ENCODE data around the gene ZDHHC11.
A peak's percentile ranks its signal among the peaks of the same experiment; 100 is the strongest.
"Not testable (repeated sequence)": the region's sequence is repeated elsewhere in the genome, so short reads cannot be mapped to it uniquely, and the experiment has no call there.

Gene ZDHHC11

DNA sequence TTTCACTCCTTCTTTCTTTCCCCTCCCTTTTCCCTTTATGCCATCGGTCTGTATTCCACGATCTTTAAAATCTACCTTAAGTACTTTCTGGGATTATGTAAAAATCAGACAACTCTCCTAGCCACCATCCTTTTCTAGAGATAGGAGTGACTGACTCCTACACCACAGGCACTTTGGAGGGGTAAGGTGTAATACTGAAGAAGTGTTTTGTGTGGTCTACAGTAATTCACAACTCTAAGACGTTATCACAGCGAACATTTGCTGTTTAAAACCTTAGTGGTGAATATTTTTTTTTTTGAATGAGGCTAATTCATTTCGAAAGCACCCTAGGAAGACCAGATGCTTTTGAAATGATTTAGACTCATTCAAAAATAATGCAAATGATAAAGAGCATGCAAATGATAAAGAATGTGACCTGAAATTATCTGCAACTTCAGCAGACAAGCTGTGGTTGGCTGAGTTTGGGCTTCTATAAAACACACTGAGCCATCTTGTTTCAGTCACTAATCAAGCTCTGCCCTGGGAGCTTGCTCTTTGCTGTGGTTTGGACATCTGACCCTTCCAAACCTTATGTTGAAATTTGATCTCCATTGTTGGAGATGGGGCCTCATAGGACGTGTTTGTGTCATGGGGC lies 52.2 kb downstream of the ZDHHC11 start:
- peak; percentile 90 for DNase-seq

DNA sequence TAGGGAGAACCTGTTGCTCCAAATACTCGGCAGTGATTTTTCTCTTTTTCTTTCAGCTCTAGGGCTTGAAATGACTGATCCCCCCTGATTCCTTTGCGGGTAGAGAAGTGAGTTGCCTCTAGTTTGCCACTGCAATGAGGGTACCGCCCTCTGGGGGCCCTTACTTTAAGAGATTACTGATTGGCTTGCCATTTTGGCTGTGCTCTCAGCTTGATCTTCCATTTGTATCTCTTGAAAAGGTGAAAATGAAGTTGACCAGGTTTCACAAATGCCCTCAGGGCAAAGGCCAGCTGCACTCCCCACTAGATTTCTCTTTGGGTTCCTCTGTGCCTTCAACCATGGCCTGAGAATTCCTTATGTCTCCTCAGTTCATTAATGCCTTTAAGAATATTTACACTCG lies 52.8 kb downstream of the ZDHHC11 start:
- DNase-seq, result not testable (repeated sequence)

DNA sequence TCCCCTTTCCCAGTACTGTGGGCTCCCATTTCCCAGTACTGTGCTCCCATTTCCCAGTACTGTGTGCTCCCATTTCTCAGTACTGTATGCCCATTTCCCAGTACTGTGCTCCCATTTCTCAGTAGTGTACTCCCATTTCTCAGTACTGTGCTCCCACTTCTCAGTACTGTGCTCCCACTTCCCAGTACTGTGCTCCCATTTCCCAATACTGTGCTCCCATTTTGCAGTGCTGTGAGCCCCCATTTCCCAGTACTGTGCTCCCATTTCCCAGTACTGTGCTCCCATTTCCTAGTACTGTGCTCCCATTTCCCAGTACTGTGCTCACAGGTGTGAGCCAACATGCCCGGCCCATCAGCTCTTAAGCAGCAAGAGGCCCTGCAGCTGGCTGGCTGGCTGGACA lies 54.9 kb downstream of the ZDHHC11 start:
- not testable (repeated sequence) for DNase-seq

DNA sequence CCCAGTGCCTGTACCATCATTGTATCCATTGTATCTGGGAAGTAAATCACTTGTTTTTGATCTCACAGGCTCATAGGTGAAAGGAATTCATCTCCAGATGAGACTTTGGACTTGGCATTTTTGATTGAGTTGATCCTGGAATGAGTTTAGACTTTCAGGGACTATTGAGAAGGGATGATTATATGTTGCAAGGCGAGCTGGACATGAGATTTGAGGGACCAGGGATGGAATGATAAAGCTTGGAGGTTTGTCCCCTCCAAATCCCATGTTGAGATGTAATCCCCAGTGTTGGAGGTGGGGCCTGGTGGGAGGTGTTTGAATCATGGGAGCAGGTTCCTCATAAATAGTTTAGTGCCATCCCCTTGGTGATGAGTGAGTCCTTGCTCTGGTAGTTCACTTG lies 55.8 kb downstream of the ZDHHC11 start:
- DNase-seq, result not testable (repeated sequence)

DNA sequence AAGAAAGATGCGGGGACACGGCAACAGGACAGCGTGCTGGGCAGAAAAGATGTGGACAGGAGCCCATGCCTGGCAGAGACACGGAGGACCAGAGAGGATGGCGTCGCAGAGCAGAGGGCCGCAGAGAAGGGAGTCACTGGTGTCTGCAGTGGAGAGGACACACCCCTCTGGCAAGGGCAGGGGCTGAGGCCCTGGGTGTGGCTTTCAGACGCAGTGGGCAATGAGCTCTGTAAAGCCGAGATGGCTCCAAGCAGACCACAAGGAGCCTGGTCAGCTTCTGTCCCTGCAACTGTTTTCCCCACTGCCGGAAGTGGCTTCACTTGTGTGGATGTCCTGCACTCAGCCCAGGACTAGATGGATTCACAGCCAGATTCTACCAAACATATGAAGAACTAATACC lies 62.1 kb downstream of the ZDHHC11 start:
- not testable (repeated sequence) for DNase-seq

DNA sequence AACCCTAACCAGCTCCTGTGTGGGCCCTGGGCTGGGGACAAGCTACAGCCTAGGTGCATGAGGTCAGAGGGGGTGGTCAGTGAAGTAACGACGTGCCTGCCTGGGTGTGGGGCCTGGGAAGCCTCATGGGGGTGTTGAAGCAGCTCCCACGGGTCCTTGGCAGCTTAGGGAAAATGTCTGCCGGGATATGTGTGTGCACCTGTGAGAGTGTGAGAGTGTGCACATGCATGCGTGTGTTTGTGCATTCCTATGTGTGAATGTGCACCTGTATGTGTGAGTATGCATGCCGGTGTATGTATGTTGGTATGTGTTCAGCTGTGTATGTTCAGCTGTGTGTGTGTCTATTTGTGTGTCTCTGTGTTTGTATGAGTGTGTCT lies 62.9 kb downstream of the ZDHHC11 start:
- DNase-seq, result not testable (repeated sequence)

DNA sequence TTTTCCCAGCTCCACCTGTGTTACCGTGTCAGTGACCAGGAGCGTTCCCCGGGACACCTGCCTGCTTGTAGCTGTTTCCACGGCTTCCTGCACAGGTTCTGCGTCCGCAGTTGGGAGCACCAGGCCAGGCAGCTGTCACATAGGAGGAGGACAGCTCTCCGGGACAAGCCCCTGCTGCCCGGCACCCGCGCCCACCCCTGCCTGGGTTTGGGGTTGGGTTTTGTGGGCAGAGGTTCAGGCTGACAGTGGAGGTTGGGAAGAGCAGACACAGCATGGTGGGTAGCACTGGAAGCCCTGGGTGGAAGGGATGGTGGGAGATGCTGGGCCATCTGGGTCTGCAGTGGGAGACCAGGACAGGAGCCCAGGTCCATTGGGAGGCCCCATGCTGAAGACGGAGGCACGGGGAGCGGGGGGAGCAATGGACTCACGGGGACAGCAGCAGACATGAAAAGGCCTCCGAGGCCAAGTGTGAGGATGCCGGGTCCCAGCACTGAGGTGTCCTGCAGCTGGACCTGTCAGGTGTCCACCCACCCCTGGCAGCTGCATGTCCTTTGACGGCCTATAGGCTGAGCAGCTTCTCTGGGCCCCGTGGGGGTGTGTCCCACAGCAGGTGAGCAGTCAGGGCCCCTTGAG lies 63.4 kb downstream of the ZDHHC11 start:
- DNase-seq, result not testable (repeated sequence)

DNA sequence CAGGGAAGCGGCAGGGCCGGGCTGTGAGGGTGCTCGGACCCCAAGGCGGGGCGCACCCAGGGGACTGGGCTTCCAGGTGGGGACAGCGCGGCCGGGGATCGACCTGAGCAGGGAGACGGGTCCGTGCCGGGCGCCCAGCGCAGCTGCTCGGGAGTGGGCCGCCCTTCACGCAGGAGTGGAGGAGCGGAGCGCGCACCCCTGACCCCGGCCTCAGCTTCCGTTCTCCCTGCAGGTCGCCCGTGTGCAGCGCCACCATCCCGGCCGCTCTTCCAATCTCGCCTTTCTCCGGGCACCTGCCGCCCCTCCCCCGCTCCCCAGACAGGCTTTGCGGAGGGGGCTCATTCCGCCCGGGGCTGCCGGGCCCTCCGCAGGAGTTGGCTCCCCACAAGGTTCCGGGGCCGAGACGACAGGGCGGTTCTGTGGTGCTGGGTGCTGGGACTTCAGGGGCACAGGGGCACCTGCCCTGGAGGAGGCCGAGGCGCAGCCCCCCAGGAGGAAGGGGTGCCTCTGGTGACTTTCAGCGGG lies 65.5 kb downstream of the ZDHHC11 start:
- DNase-seq, result peak in 1 of 2 experiments; percentile 56

DNA sequence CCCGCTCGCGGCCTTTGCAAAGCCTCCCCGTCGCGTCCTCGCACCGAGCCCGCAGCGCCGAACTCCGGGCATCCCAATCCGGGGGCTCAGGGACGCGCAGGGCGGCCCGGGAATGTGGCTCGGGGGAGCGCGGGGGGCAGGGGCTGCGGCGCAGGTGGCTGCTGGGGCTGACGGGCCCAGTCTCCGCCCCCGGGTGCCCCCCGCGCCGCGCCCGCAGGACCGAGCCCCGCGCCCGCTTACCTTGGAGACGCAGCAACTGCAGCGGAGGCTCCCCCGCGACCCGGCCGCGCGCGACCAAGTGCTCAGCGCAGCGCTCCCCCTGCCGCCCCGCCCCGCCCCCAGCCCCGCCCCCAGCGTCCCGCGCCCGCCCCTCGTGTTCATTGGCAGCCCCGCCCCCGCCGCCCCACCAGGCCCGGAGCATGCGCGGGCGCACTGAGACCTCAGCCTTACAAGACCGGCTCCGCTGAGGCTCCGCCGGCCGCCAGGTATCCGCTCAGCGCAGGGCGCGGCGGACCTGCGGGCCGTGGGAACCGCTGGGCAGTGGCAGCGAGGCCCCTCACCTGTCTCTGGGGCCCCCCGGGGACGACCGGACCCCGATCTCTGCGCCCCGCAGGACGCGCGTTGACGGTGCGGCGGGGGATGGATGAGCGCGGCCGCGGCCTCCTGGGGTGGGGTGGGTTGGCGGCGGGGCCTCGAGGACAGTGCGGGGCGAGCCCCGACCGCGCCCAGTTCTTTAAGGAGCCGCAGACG lies 66.2 kb downstream of the ZDHHC11 start, which contains the start of gene ZDHHC11B:
Gene ZDHHC11B, minus strand, starts transcription at position 302 of the 750 bp plus-strand sequence. CDS start 17,810 bp downstream, outside the sequence.
- DNase-seq, result peak; percentile 58 to 92

DNA sequence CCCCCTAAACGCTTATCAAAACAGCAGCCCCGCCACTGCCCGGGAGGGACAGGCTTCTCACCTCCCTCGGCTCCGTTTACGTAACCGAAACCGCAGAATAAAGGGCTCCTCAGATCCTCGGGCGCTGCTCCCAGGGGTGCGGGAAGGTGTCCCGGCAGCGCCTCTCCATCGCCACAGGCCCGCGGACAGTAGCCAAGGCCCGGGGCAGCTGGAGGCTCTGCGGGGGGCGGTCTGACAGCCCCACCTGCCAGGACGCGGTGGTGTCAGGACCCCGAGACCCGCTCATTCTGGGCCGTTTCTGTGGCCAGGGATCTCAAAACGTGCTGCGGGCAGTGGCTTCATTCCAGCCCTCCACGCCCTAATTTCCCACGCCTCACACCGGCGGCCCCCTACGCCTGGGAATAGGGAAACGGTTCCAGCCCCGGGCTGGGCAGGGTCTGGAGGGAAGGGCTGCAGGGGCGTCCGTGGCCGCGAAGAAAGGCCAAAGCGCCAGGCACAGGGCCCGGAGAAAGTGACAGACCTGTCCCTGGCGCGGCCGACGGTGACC lies 66.8 kb downstream of the ZDHHC11 start:
- DNase-seq, result peak in 1 of 2 experiments; percentile 57

DNA sequence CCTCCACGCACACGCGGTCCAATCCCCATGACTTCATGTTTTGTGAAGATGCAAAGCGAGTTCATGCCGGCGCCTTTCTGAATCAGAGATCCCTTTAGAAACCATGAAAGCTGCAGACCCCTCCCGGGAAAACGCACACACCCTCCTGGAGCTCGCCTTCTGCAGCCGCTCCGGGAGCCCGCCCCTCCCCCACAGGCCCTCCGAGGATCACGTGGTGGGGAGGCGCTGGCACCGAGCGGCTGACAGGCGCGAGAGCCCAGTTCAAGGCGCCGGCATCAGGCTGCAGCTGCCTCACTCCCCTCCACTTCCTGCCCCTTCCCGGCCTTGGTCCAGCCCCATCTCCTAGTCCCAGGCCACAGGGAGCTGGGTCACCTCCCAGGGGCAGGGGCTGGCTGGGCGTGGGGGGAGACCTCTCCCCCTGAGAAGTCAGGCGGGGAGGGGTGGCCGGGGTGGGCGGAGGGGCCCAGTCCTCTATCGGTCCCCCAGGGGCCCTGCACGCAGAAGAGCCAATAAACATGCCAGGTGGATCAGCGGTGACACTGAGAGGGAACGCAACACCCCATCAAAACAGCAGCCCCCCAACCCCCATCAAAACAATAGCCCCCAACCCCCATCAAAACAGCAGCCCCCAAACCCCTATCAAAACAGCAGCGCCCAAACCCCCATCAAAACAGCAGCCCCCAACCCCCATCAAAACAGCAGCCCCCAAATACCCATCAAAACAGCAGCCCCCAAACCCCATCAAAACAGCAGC lies 67.6 kb downstream of the ZDHHC11 start:
- DNase-seq, result peak in 1 of 2 experiments; percentile 42

DNA sequence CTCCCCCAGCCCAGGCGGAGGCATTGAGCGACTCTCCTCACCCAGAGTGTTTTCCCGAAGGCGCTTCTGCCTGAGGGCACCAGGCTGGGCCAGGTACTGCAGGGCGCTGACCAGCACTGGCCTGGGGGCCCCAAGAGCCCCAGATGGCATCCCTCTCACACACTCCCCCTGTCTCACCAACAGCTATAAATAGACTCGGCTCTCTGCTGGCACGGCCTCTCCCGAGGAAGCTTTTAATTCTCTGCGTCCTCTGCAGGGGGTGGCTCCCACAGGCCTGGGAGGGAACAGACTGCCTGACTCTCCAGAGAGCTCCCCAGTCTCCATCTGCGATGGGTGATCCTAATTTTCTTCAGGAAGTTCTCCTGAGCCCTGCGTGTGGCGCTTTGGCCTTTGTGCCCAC lies 68.4 kb downstream of the ZDHHC11 start:
- not testable (repeated sequence) for DNase-seq

DNA sequence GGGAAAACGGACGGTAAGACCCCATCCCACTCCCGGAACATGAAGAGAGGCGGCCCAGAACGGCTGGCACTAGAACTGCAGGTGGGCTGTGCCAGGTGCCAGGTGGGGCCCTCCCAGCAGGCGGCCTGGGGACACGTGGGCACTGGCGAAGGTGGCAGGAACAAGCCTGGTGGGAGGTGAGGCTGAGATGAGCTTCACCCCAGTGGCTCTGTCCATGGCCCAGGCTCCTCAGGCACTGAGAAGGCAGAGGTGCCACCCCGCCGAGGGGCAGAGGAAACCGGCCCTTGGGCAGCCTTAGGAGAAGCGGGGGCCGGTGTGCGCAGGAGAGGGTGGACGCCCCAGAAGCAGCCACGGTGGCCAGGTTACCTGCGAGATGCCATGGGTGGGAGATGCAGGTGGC lies 70.2 kb downstream of the ZDHHC11 start:
- not testable (repeated sequence) for DNase-seq

DNA sequence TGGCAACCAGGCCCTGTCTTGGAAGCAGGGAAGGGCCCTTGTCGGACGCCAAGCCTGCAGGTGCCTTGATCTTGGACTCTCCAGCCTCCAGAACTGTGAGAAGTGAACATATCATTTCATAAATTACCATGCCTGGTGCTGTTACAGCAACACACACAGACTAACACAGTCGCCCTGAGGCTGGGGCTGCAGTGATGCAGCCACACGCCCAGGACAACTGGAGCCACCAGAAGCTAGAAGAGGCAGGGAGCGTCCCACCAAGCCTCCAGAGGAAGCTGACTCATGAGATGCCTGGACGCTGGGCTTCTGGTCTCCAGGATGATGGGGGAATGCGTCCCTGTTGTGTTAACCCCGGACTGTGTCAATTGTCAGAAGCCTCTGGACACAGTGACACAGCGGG lies 71.8 kb downstream of the ZDHHC11 start:
- not testable (repeated sequence) for DNase-seq

DNA sequence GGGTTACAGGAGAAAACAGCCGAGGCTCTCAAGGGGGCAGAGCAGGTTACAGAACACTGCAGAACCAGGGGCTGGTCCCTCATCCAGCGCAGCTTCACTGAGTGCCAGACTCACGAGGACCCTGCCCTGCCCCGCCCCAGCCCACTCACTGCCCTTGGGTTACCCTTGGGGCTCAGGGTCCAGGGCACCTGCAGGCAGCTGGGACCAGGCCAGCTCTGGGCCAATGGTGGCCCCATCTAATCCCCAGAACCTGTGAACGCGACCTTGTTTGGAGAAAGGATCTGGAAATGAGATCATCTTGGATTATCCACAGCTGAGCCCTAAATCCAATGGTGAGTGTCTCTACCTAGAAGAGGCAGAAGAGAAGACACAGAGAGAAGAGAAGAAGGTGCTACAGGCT lies 72.4 kb downstream of the ZDHHC11 start:
- DNase-seq, result not testable (repeated sequence)

DNA sequence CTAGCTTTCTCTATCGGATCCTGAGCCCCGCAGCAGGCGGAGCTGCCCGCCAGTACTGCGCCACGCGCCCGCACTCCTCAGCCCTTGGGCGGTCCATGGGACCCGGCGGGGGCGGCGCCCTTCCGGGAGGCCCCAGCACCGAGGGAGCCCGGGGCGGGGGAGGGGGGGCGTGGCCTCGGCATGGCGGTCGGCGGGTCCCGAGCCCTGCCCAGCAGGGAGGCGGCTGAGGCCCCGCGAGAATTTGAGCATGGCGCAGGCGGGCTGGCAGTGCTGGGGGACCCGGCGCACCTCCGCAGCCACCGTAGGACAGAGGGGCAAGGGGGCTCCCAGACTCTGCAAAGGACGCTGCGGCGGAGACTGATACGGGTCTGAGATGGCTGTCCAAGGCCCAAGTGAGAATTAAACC lies 73.0 kb downstream of the ZDHHC11 start:
- DNase-seq, result no peak

DNA sequence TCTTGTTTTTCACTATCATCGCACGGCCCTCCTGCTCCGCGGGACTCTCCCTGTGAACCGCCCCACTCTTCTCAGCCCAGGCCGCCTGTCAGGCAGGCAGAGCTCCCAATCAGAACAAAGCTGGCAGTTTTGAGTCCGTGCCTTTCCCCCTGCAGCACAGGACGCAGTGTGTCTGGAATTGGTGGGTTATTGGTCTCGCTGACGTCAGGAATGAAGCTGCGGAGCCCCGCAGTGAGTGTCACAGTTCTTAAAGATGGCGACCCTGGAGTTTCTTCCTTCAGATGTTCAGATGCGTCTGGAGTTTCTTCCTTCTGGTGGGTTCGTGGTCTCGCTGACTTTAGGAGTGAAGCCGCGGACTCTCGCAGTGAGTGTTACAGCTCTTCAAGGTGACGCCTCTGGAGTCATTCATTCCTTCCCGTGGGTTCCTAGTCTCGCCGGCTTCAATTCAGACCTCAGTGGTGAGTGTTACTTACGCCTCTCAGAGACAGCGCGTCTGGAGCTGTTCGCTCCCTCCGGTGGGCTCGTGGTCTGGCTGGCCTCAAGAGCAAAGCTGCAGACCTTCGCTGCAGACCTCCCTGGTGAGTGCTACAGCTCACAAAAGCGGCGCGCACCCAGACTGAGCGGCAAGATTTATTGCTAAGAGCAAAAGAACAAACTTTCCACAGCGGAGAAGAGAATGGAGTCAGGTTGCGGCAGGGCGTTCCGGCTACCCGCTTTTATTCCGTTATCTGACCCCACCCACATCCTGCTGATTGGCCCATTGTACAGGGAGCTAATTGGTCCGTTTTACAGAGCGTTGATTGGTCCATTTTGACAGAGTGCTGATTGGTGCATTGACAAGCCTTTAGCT lies 73.7 kb downstream of the ZDHHC11 start:
- DNase-seq, result no peak

DNA sequence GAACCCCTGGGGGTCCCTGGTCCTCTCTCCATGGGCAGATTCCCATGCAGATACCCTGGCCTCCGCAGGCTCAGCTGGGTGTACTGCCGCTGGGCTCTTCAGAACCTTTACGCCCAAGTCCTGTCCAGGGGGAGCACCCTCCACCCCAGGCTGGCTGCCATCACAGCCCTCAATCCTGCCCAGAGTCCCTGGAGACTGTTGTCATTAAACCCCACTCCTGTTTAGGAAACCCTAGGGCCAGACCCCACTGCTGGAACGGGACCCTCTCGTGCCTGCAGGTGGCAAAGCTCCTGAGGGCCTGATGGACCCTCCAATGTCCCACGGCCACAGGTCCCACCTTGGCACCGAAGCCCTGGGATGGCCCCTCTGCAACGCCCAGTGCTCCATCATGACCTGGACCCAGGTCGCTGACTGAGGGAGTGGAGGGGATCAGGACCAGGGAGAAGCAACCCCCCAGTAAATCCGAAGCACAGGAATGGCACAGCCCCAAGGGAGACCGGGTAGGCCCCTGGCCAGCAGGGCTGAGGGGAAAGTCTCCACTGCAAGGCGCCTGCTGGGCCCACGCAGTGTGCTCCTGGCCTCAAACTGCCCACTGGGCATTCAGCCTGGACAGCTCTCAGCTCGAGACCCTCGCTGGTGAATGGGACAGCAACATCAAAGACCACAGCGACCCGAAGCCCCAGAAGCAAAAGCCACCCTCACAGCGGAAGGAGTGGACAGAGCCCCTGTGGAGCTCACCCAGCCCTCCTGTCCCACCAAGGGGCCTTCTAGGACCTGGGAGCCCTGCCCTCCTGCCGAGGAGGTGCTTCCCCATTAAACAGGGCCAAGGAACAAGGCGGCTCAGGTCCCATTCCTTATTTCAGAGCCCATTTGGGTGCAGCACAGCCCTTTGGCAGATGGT lies 74.6 kb downstream of the ZDHHC11 start:
- DNase-seq, result no peak

DNA sequence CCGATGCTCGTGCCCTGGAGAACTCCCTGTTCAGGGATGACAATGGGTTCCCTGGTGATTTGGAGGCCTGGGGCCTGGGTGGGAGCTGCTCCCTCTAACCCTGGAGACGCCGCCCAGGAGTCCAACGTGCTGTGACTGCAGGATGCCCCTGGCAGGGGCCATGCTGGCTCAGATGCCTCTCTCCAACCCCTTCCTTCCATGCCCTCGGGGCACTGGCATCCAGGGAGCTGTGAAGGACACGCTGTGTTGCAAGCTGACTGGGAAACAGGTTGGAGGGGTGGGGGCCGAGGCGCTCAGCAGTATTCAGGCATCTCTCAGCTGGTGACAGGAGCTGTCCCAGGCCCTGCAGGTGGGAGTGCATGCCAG lies 75.2 kb downstream of the ZDHHC11 start:
- DNase-seq, result not testable (repeated sequence)

DNA sequence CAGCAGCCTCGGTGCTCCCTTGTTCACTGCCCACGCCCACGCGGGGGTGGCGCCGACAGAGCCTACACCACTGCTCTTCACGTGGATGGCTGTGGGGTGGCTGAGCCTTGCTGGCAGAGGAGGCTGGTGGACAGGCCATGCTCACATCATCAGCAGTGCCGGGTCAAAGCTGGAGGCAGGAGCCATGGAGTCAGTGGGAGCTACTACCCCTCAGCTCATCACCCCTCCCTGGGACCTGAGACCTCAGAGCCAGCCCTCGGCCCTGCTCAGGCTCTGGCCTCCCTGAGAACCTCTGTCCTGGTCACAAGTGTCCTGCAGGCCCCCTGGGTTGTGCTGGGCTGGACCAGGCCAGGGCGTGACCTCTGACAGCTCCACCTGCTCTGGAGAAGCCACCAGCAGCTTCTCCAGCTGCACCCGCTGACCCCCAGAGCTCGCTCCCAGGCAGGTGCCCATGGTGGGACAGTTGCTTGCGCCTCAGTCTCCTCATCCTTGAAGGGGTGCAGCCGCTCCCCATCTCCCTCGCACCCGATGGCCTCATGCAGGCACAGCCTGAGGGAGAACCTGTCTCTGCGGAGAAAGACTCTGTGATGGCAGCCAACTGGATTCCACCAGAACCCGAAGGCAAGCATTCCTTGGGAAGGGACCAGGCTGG lies 75.8 kb downstream of the ZDHHC11 start:
- not testable (repeated sequence) for DNase-seq

Measured in NCI-H526 (cell line).